Gastrocnemius medialis (tissue), 4 donors: ENCODE data around the gene PPP1R37.
A peak's percentile ranks its signal among the peaks of the same experiment; 100 is the strongest.

Source experiments
- CTCF ChIP-seq, 5 experiments: fragments of 450-650 bp in 3 of 5; fragments of 200-600 bp in 2 of 5; sonication (generic) in 2 of 5; IDR thresholded peaks in 4 of 5; conservative IDR thresholded peaks in 1 of 5; 1 replicate in 4 of 5; 2 replicates in 1 of 5; pipeline ENCODE4 v1.5.1; 2016 to 2019; ENCODE audit warnings: antibody characterized with exemption in 5 of 5, mild to moderate bottlenecking in 3 of 5, moderate library complexity in 3 of 5
- POLR2A ChIP-seq, 2 donors: fragments of 450-650 bp; IDR thresholded peaks; one replicate each; pipeline ENCODE4 v1.6.1; 2017; ENCODE audit warnings: antibody characterized with exemption in 2 of 2, mild to moderate bottlenecking in 2 of 2, moderate library complexity in 2 of 2

- TF ChIP-seq CTCF (IDR thresholded peaks at IDR 0.05 in 4 of 5, conservative IDR thresholded peaks at IDR 0.05 in 1 of 5) (peak; percentile 5 to 63 (median 47)), POLR2A (IDR thresholded peaks at IDR 0.05) (no peak)
These were observed 69.0 kb downstream of the PPP1R37 start for GRCh38 chr19:45161738-45162607.
